IgD-negative memory B cell (primary cell): ENCODE results near the gene CELF3. TPM values are rescaled to one million over a fixed set of nuclear protein-coding genes. Genes with fewer than 3 reads are reported as not detected.
"Not testable (repeated sequence)": the region's sequence is repeated elsewhere in the genome, so short reads cannot be mapped to it uniquely, and the experiment has no call there.

ENCODE experiments used
- H3K27ac Mint-ChIP-seq, 3 donors: one replicate each; pipeline ENCODE4 v1.8.0; 2020 to 2022; ENCODE audit warnings: mild to moderate bottlenecking in 3 of 3, mixed read lengths in 3 of 3, moderate library complexity in 1 of 3
- H3K27me3 Mint-ChIP-seq: one replicate; pipeline ENCODE4 v1.8.0; 2021; ENCODE audit warnings: mixed read lengths
- H3K36me3 Mint-ChIP-seq: one replicate; pipeline ENCODE4 v1.8.0; 2020; ENCODE audit warnings: mild to moderate bottlenecking, mixed read lengths
- H3K4me1 Mint-ChIP-seq, 3 donors: one replicate each; pipeline ENCODE4 v1.8.0; 2020 to 2022; ENCODE audit warnings: mixed read lengths in 3 of 3, mild to moderate bottlenecking in 1 of 3
- H3K4me3 Mint-ChIP-seq, 4 donors: one replicate each; pipeline ENCODE4 v1.8.0; 2020 to 2022; ENCODE audit warnings: mild to moderate bottlenecking in 4 of 4, mixed read lengths in 4 of 4, moderate library complexity in 3 of 4
- H3K9me3 Mint-ChIP-seq, 3 donors: one replicate each; pipeline ENCODE4 v1.8.0; 2020 to 2021; ENCODE audit warnings: mixed read lengths in 3 of 3, mild to moderate bottlenecking in 1 of 3
- polyA plus RNA-seq: library from polyadenylated mRNA; unstranded; fragments of 300-500 nt; fragmentation: Illumina TruSeq; gene quantifications from one replicate; pipeline ENCODE4 v1.2.3, GENCODE V29; 2021

The CELF3 gene
- not detected for polyA plus RNA-seq

GRCh38 chr1:151716771-151717631 lies at the start of gene CELF3:
Gene CELF3 (minus strand): TSS chr1:151716803. CDS start chr1:151716020, 783 bp downstream.
- Mint-ChIP-seq H3K4me1 (peaks cover 11 to 19% (median 12%) of the 10 kb centered on the region in 3 donors), H3K9me3 (no peaks in the 10 kb centered on the region)

GRCh38 chr1:151763990-151764389 lies 47.4 kb upstream of the CELF3 start:
- H3K9me3 Mint-ChIP-seq, result no peaks in the 10 kb centered on the region
- H3K27ac Mint-ChIP-seq, result peak overlapping the region; percentile 76 to 99 (median 95)
- H3K4me3 Mint-ChIP-seq, result peak overlapping the region; percentile 94 to 97 (median 96)
- peaks cover 10 to 15% (median 12%) of the 10 kb centered on the region in 3 donors for H3K4me1 Mint-ChIP-seq
- H3K27me3 Mint-ChIP-seq, result no peaks in the 10 kb centered on the region
- peaks cover 5% of the 10 kb centered on the region for H3K36me3 Mint-ChIP-seq

More at GRCh38 chr1:151716771-151717631, at the start of gene CELF3:
- H3K27ac Mint-ChIP-seq, result peak within 1 kb of the TSS in 1 of 3 donors; percentile 26
- H3K4me3 Mint-ChIP-seq, result peak within 1 kb of the TSS in 2 of 4 donors; percentile 44 to 69
- H3K36me3 Mint-ChIP-seq, result no peaks in the 10 kb centered on the region
- H3K27me3 Mint-ChIP-seq, result peaks cover 31% of the 10 kb centered on the region

- H3K9me3 Mint-ChIP-seq, result no peaks in the 10 kb centered on the region
- H3K36me3 Mint-ChIP-seq, result peaks cover 5% of the 10 kb centered on the region
- H3K4me3 Mint-ChIP-seq, result peak within 1 kb of the TSS; percentile 94 to 97 (median 96)
Measured at GRCh38 chr1:151762941-151763921, 46.6 kb upstream of the CELF3 start, which contains the start of gene MRPL9. Gene MRPL9 (minus strand): TSS chr1:151763496. CDS start chr1:151763479, 17 bp downstream.

GRCh38 chr1:151760597-151761385 lies 44.2 kb upstream of the CELF3 start:
- Mint-ChIP-seq H3K36me3 (peaks cover 10% of the 10 kb centered on the region), H3K27ac (no peak overlapping the region), H3K4me1 (peaks cover 10 to 15% (median 12%) of the 10 kb centered on the region in 3 donors), H3K27me3 (no peaks in the 10 kb centered on the region), H3K4me3 (peak overlapping the region in 3 of 4 donors; percentile 49 to 83 (median 55)), H3K9me3 (no peaks in the 10 kb centered on the region)

More at GRCh38 chr1:151762941-151763921, 46.6 kb upstream of the CELF3 start, which contains the start of gene MRPL9:
- H3K27ac Mint-ChIP-seq, result peak within 1 kb of the TSS; percentile 76 to 99 (median 95)
- peaks cover 10 to 15% (median 12%) of the 10 kb centered on the region in 3 donors for H3K4me1 Mint-ChIP-seq
- no peaks in the 10 kb centered on the region for H3K27me3 Mint-ChIP-seq

- H3K27ac Mint-ChIP-seq, result no peak overlapping the region
- no peaks in the 10 kb centered on the region for H3K9me3 Mint-ChIP-seq
- no peak overlapping the region for H3K4me3 Mint-ChIP-seq
- no peaks in the 10 kb centered on the region for H3K27me3 Mint-ChIP-seq
- H3K4me1 Mint-ChIP-seq, result peaks cover 8 to 13% (median 10%) of the 10 kb centered on the region in 3 donors
- H3K36me3 Mint-ChIP-seq, result peaks cover 10% of the 10 kb centered on the region
Measured at GRCh38 chr1:151759241-151759640, 42.6 kb upstream of the CELF3 start.

GRCh38 chr1:151756291-151756690 lies 39.7 kb upstream of the CELF3 start:
- Mint-ChIP-seq H3K9me3 (no peaks in the 10 kb centered on the region), H3K36me3 (peaks cover 10% of the 10 kb centered on the region), H3K4me1 (no peaks in the 10 kb centered on the region), H3K4me3 (no peak overlapping the region), H3K27me3 (peaks cover 2% of the 10 kb centered on the region), H3K27ac (no peak overlapping the region)

GRCh38 chr1:151741516-151741915 lies 24.9 kb upstream of the CELF3 start:
- H3K27me3 Mint-ChIP-seq, result no peaks in the 10 kb centered on the region

GRCh38 chr1:151739590-151740355 lies 23.2 kb upstream of the CELF3 start:
- Mint-ChIP-seq H3K36me3 (no peaks in the 10 kb centered on the region), H3K27me3 (peaks cover 4% of the 10 kb centered on the region), H3K4me1 (peaks cover 0 to 4% (median 0%) of the 10 kb centered on the region in 3 donors), H3K9me3 (peaks cover 5 to 14% (median 9%) of the 10 kb centered on the region in 3 donors), H3K4me3 (no peak overlapping the region), H3K27ac (no peak overlapping the region)

More at GRCh38 chr1:151741516-151741915, 24.9 kb upstream of the CELF3 start:
- Mint-ChIP-seq H3K9me3 (peaks cover 5 to 14% (median 9%) of the 10 kb centered on the region in 3 donors), H3K36me3 (no peaks in the 10 kb centered on the region), H3K27ac (no peak overlapping the region), H3K4me1 (peaks cover 0 to 1% (median 0%) of the 10 kb centered on the region in 3 donors), H3K4me3 (no peak overlapping the region)

- peaks cover 5 to 14% (median 9%) of the 10 kb centered on the region in 3 donors for H3K9me3 Mint-ChIP-seq
- no peak overlapping the region for H3K27ac Mint-ChIP-seq
- H3K4me3 Mint-ChIP-seq, result peak overlapping the region in 1 of 4 donors; percentile 8
- H3K27me3 Mint-ChIP-seq, result peaks cover 11% of the 10 kb centered on the region
- peaks cover 0 to 5% (median 0%) of the 10 kb centered on the region in 3 donors for H3K4me1 Mint-ChIP-seq
- no peaks in the 10 kb centered on the region for H3K36me3 Mint-ChIP-seq
Measured at GRCh38 chr1:151737479-151737878, 20.9 kb upstream of the CELF3 start.

- no peaks in the 10 kb centered on the region for H3K36me3 Mint-ChIP-seq
- H3K9me3 Mint-ChIP-seq, result peaks cover 5 to 14% (median 9%) of the 10 kb centered on the region in 3 donors
- H3K4me1 Mint-ChIP-seq, result peaks cover 0 to 3% (median 0%) of the 10 kb centered on the region in 3 donors
- H3K27ac Mint-ChIP-seq, result no peak overlapping the region
- H3K27me3 Mint-ChIP-seq, result peaks cover 11% of the 10 kb centered on the region
- no peak overlapping the region for H3K4me3 Mint-ChIP-seq
Measured at GRCh38 chr1:151737026-151737425, 20.4 kb upstream of the CELF3 start.

GRCh38 chr1:151733995-151734394 lies 17.4 kb upstream of the CELF3 start:
- not testable (repeated sequence) for H3K4me3 Mint-ChIP-seq, H3K4me1 Mint-ChIP-seq, H3K36me3 Mint-ChIP-seq
- Mint-ChIP-seq H3K9me3 (peaks cover 5 to 14% (median 9%) of the 10 kb centered on the region in 3 donors), H3K27ac (peak overlapping the region in 1 of 3 donors; percentile 10), H3K27me3 (peaks cover 20% of the 10 kb centered on the region)

GRCh38 chr1:151733126-151733525 lies 16.5 kb upstream of the CELF3 start:
- Mint-ChIP-seq H3K4me3 (no peak overlapping the region), H3K27me3 (peaks cover 25% of the 10 kb centered on the region), H3K9me3 (peaks cover 2 to 10% (median 5%) of the 10 kb centered on the region in 3 donors), H3K27ac (no peak overlapping the region), H3K4me1 (peaks cover 0 to 3% (median 0%) of the 10 kb centered on the region in 3 donors), H3K36me3 (no peaks in the 10 kb centered on the region)

- Mint-ChIP-seq H3K9me3 (peaks cover 0 to 1% (median 0%) of the 10 kb centered on the region in 3 donors), H3K36me3 (peaks cover 2% of the 10 kb centered on the region), H3K4me3 (no peak overlapping the region), H3K27me3 (peaks cover 34% of the 10 kb centered on the region), H3K27ac (no peak overlapping the region), H3K4me1 (peaks cover 0 to 1% (median 0%) of the 10 kb centered on the region in 3 donors)
Measured at GRCh38 chr1:151729966-151730291, 13.3 kb upstream of the CELF3 start.
